ENCODE data around the gene SLC26A5.
"Not testable (repeated sequence)": the region's sequence is repeated elsewhere in the genome, so short reads cannot be mapped to it uniquely, and the experiment has no call there.

Gene SLC26A5

DNA sequence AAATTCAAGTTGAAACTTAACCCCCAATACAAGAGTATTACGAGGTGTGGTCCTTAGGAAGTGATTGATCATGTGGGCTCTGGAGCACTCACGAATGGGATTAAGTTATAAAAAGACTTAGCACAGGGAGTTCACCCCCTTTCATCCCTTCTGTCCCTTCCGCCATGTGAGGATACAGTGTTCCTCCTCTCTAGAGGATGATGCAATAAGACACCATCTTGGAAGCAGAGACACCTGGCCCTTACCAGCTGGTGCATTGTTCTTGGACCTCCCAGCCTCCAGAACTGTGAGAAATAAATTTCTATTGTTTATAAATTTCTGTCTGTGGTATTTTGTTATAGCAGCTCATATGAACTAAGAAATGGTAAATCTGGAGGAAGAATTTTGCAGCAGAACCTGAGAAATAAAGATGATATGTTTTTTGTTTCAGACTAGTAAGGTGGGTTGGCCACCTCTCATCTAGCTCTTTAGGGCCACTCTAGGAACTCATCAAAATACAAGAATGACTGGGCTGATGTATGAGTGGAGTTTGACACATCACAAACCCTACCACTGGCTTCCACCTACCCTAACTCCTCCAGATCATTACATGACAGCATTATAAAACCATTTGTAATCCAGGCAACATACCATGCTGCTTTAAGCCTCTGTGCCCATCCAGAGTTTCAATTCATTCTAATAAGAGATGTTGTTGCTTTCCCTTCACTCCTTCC, 22.4 kb downstream of the SLC26A5 start:
- Mint-ChIP-seq H3K9me3 (no peaks in the 10 kb centered on the region), H3K27me3 (peaks cover 13% of the 10 kb centered on the region)

DNA sequence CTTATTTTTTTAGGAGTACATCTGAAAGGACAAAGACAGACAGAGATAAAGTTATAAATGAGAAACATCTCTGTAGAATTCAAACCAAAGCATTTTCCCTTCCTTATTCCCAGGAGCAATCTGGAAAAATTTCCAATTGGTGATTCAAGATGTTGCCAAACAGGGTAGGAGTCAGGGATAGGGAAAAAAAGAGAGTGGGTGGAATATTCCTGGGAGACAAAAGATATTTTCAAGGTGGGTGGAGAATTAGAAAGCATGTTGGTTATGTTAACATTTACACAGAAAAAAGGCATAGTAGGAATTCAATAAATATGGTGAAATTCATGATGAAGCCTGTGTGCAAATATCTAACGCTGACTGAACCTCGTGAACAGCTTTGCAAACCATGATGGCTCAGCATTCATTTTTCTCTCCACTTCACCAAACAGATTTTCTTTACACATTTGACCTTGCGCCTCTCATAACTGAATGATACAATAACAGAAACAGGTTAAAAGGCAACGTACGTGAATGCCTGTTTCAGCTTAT, 25.1 kb downstream of the SLC26A5 start:
- Mint-ChIP-seq H3K27me3 (peaks cover 14% of the 10 kb centered on the region), H3K9me3 (no peaks in the 10 kb centered on the region), H3K36me3 (ENCODE audit: low read depth) (no peaks in the 10 kb centered on the region), H3K27ac (no peak overlapping the region), H3K4me1 (ENCODE audit: low read depth) (no peaks in the 10 kb centered on the region), H3K4me3 (no peak overlapping the region)

More for the DNA sequence above, 22.4 kb downstream of the SLC26A5 start:
- Mint-ChIP-seq H3K4me3 (no peak overlapping the region), H3K4me1 (ENCODE audit: low read depth) (no peaks in the 10 kb centered on the region), H3K27ac (no peak overlapping the region), H3K36me3 (ENCODE audit: low read depth) (no peaks in the 10 kb centered on the region)

DNA sequence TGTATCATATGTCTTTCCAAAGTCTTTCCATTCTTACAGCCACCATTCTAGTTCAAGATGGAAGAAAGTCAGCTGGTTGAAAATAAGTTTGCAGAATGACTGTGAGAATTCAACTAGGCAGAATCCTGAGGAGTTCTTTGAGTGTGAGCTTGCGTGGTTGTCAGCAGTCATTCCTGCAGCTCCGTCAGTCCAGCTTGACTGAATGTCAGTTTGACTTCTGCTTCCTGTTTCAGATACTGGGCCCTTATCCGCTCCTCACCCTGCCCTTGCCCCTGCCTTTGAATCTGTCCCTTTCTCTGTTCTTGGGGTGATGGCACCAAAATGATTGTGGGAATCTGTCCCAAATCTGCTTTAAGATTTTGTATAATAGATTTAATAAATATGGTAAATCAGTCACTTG, 27.8 kb downstream of the SLC26A5 start:
- H3K4me3 Mint-ChIP-seq, result no peak overlapping the region
- H3K36me3 Mint-ChIP-seq (ENCODE audit: low read depth), result no peaks in the 10 kb centered on the region
- H3K27me3 Mint-ChIP-seq, result peaks cover 14% of the 10 kb centered on the region
- H3K4me1 Mint-ChIP-seq (ENCODE audit: low read depth), result no peaks in the 10 kb centered on the region
- no peaks in the 10 kb centered on the region for H3K9me3 Mint-ChIP-seq
- H3K27ac Mint-ChIP-seq, result no peak overlapping the region

DNA sequence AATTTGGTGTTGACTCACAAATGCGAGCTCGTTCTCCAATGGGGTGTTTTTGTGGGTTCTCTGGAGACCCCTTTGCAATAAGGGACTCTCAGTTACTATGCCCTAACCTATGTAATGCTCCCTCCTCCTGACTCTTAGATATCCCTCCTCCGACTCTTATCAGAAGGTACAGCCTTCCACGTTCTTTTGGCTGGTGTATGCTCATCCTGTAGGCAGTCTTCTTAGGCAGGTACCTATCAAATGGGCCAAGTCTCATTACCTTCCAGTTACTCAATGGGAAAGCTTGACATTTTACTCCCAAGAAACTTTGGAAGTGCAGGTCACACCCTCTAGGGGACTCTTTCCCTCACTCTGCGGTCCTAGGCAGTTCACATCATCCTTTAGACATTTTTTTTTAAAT, 32.6 kb downstream of the SLC26A5 start:
- Mint-ChIP-seq H3K27me3 (peaks cover 10% of the 10 kb centered on the region), H3K4me1 (ENCODE audit: low read depth) (no peaks in the 10 kb centered on the region), H3K36me3 (ENCODE audit: low read depth) (no peaks in the 10 kb centered on the region), H3K9me3 (no peaks in the 10 kb centered on the region), H3K27ac (no peak overlapping the region), H3K4me3 (no peak overlapping the region)

DNA sequence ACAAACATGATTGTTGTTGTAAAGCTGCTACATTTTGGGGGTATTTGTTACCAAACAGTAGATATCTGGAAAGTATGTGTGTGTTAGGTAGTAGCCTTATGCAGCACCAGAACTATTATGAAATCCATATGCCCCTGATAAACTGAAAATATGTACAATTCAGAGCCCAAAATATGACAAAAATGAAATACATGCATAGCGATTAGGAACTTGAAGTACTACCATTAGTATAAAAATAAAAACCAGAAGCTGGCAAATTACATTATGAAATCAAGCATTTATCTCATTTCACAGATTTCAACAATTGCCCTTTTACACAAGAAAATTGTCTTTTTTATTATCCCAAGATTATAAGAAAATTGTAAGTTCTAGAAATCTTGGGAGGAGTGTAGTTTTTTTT, 33.9 kb downstream of the SLC26A5 start:
- peaks cover 6% of the 10 kb centered on the region for H3K27me3 Mint-ChIP-seq
- H3K9me3 Mint-ChIP-seq, result no peaks in the 10 kb centered on the region
- no peak overlapping the region for H3K4me3 Mint-ChIP-seq
- H3K4me1 Mint-ChIP-seq (ENCODE audit: low read depth), result no peaks in the 10 kb centered on the region
- no peaks in the 10 kb centered on the region for H3K36me3 Mint-ChIP-seq (ENCODE audit: low read depth)
- no peak overlapping the region for H3K27ac Mint-ChIP-seq

DNA sequence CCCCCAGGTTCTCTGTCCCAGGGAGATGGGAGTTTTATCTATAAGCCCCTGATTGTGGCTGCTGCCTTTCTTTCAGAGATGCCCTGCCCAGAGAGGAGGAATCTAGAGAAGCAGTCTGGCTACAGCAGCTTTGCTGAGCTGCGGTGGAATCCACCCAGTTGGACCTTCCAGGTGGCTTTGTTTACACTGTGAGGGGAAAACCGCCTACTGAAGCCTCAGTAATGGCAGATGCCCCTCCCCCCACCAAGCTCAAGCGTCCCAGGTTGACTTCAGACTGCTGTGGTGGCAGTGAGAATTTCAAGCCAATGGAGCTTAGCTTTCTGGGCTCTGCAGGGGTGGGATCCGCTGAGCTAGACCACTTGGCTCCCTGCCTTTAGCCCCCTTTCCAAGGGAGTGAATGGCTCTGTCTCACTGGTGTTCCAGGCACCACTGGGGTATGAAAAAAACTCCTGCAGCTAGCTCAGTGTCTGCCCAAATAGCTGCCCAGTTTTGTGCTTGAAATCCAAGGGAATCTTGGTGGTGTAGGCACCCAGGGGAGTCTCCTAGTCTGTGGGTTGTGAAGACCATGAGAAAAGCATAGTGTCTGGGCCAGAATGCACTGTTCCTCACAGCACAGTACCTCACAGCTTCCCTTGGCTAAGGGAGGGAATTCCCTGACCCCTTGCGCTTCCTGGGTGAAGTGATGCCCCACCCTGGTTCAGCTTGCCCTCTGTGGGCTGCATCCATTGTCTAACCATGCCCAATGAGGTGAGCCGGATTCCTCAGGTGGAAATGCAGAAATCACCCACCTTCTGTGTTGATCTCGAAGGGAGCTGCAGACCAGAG, 40.0 kb downstream of the SLC26A5 start:
- not testable (repeated sequence) for H3K4me3 Mint-ChIP-seq; H3K27ac Mint-ChIP-seq; H3K9me3 Mint-ChIP-seq; H3K36me3 Mint-ChIP-seq (ENCODE audit: low read depth); H3K4me1 Mint-ChIP-seq (ENCODE audit: low read depth); H3K27me3 Mint-ChIP-seq

DNA sequence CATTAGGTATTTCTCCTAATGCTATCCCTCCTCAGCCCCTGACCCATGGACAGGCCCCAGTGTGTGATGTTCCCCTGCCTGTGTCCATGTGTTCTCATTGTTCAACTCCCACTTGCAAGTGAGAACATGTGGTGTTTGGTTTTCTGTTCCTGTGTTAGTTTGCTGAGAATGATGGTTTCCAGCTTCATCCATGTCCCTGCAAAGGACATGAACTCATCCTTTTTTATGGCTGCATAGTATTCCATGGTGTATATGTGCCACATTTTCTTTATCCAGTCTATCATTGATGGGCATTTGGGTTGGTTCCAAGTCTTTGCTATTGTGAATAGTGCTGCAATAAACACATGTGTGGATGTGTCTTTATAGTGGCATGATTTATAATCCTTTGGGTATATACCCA, 46.3 kb downstream of the SLC26A5 start:
- H3K4me1 Mint-ChIP-seq (ENCODE audit: low read depth); H3K27ac Mint-ChIP-seq; H3K27me3 Mint-ChIP-seq; H3K4me3 Mint-ChIP-seq; H3K36me3 Mint-ChIP-seq (ENCODE audit: low read depth); H3K9me3 Mint-ChIP-seq: not testable (repeated sequence)

DNA sequence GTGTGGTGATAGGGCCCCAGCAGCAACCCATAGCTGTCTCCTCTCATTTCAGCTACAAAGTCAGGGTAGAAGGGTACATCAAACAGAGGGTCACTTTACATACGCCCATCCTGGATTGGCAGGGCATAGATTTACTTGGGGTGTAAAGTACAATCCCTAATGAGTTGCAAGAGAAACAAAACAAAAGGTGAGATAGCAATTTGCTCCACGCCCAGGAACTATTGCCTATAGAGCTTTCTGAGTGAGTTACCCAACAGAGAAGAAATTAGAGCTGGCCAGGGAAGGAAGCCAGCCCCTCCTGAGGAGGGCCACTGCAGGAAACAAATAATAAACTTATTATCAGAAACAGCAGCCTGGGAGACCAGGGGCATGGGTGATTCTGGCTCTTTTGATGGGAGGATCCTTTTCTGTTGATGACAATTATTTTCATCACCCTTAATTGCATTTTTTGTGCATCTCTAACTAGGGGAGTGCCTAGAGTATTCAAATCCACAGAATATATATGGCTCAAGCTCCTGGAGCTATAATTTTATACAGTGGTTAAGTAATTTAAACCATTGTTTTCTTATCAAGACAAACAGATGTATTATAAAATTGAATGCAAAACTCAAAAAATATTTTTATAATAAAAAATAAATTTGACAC, 47.4 kb downstream of the SLC26A5 start:
- Mint-ChIP-seq H3K9me3 (no peaks in the 10 kb centered on the region), H3K4me3 (no peak overlapping the region), H3K27ac (no peak overlapping the region), H3K4me1 (ENCODE audit: low read depth) (no peaks in the 10 kb centered on the region), H3K27me3 (peaks cover 7% of the 10 kb centered on the region), H3K36me3 (ENCODE audit: low read depth) (no peaks in the 10 kb centered on the region)

DNA sequence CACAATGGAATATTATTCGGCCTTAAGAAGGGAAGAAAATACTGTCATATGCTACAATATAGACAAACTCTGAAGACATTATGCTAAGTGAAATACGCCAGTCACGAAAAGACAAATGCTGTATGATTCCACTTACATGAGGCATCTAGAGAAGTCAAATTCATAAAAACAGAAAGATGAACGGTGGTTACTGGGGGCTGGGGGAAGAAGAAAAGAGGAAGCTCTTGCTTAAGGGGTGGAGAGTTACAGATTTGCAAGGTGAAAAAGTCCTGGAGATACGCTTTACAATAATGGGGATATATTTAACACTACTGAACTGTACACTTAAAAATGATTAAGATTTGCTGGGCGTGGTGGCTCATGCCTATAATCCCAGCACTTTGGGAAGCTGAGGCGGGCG, 49.5 kb downstream of the SLC26A5 start:
- H3K27ac Mint-ChIP-seq, result no peak overlapping the region
- H3K9me3 Mint-ChIP-seq, result no peaks in the 10 kb centered on the region
- no peak overlapping the region for H3K4me3 Mint-ChIP-seq
- H3K27me3 Mint-ChIP-seq, result peaks cover 7% of the 10 kb centered on the region
- H3K36me3 Mint-ChIP-seq (ENCODE audit: low read depth), result no peaks in the 10 kb centered on the region
- H3K4me1 Mint-ChIP-seq (ENCODE audit: low read depth), result no peaks in the 10 kb centered on the region

DNA sequence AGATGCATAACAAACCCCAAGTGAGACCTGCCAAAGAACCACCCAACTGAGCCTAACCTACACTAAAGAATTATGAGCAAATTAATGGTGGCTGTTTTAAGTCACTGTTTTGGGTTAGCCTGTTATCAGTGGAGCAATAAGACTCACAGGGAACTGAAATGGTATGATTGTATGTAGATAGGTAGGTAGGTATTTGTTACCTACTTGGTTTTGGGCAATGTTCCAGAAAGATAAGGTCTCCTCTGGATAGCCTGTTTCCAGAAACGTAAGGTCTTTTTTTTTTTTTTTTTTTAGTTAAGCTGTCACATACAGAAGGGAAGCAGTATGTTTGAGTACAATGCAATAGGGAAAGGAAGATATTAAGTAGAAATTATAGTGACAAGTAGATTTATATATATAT, 50.9 kb downstream of the SLC26A5 start:
- Mint-ChIP-seq H3K9me3 (no peaks in the 10 kb centered on the region), H3K4me3 (no peak overlapping the region), H3K27ac (no peak overlapping the region), H3K27me3 (peaks cover 12% of the 10 kb centered on the region), H3K4me1 (ENCODE audit: low read depth) (no peaks in the 10 kb centered on the region), H3K36me3 (ENCODE audit: low read depth) (no peaks in the 10 kb centered on the region)

DNA sequence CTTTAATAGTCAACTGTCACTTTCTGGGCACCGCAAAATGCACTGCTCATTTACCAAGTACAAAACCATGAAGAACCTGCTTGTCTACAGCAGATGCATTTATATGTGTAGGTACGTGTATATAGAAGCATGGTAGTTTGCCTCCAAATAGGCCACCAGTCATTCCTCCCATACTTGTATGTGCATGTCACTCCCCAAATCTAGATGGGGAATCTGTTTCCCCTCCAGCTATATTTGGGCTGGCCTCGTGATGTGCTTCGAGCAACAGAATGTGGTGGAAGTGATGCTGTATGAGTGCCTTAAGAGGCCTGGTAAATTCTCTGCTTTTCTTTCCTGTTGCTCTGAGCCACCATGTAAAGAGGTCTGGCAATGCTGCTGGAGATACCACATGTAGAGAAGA, 51.4 kb downstream of the SLC26A5 start:
- no peaks in the 10 kb centered on the region for H3K4me1 Mint-ChIP-seq (ENCODE audit: low read depth)
- H3K27me3 Mint-ChIP-seq, result peaks cover 16% of the 10 kb centered on the region
- H3K36me3 Mint-ChIP-seq (ENCODE audit: low read depth), result no peaks in the 10 kb centered on the region
- no peaks in the 10 kb centered on the region for H3K9me3 Mint-ChIP-seq
- H3K4me3 Mint-ChIP-seq, result no peak overlapping the region
- H3K27ac Mint-ChIP-seq, result no peak overlapping the region

DNA sequence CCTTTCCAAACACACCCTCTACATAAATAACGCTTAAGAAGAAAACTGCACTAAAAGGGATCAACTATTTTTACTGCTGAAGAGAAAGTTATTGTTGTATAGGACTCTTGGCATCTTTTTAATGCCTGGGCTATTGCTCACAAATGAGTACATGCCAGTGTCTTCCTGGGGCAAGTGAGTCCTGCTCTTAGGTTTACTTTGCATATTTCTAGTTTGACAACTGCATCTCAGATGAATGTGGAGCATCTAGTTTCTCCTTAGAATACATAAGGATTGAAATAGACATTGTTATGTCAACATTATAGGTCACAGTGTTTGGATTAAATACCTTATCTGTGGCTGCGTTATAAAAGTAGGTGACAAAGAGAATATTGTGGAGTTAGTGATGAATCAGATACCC, 54.0 kb downstream of the SLC26A5 start:
- Mint-ChIP-seq H3K27ac (no peak overlapping the region), H3K36me3 (ENCODE audit: low read depth) (no peaks in the 10 kb centered on the region), H3K27me3 (peaks cover 16% of the 10 kb centered on the region), H3K4me1 (ENCODE audit: low read depth) (no peaks in the 10 kb centered on the region), H3K4me3 (no peak overlapping the region), H3K9me3 (no peaks in the 10 kb centered on the region)

DNA sequence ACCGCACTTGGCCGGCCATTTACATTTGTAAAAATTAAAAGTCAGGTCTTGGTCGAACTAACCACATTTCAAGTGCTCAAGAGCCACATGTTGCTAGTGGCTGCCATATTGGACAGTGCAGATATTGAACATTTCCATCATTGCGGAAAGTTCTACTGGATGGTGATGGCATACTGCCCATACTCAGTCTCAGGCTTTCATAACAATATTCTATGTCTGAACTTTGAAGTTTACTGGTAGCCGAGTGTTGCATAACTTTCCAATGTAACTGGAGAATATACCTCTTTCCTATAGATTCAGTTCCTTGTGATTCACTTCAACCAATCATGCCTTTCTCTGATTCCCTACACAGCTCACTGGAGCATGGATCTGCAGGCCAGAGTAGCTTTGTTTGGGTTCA, 54.9 kb downstream of the SLC26A5 start:
- Mint-ChIP-seq H3K27me3 (peaks cover 11% of the 10 kb centered on the region), H3K27ac (no peak overlapping the region), H3K36me3 (ENCODE audit: low read depth) (no peaks in the 10 kb centered on the region)

DNA sequence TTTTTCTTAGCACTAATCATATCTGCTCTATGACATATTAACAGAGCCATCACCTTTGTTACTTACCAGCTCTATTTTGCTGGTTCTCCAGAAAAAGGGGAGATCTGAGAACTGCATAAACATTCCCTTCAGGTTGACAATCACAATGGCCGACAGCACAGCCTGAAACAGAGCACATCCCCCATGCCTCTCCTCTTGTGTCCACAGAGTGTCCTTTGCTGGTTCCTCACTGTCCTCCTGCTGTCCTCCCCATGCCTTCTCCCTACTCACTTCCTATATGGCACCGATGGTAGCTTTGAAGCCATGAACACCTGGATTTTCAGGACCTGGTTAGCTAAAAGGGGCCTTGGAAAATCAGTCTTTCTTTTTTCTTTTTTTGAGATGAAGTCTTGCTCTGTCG, 56.7 kb downstream of the SLC26A5 start:
- H3K27ac Mint-ChIP-seq, result no peak overlapping the region
- no peak overlapping the region for H3K4me3 Mint-ChIP-seq
- no peaks in the 10 kb centered on the region for H3K4me1 Mint-ChIP-seq (ENCODE audit: low read depth)
- H3K36me3 Mint-ChIP-seq (ENCODE audit: low read depth), result no peaks in the 10 kb centered on the region
- H3K9me3 Mint-ChIP-seq, result no peaks in the 10 kb centered on the region
- H3K27me3 Mint-ChIP-seq, result peaks cover 9% of the 10 kb centered on the region

More for the DNA sequence above, 54.9 kb downstream of the SLC26A5 start:
- Mint-ChIP-seq H3K9me3 (no peaks in the 10 kb centered on the region), H3K4me1 (ENCODE audit: low read depth) (no peaks in the 10 kb centered on the region), H3K4me3 (no peak overlapping the region)

DNA sequence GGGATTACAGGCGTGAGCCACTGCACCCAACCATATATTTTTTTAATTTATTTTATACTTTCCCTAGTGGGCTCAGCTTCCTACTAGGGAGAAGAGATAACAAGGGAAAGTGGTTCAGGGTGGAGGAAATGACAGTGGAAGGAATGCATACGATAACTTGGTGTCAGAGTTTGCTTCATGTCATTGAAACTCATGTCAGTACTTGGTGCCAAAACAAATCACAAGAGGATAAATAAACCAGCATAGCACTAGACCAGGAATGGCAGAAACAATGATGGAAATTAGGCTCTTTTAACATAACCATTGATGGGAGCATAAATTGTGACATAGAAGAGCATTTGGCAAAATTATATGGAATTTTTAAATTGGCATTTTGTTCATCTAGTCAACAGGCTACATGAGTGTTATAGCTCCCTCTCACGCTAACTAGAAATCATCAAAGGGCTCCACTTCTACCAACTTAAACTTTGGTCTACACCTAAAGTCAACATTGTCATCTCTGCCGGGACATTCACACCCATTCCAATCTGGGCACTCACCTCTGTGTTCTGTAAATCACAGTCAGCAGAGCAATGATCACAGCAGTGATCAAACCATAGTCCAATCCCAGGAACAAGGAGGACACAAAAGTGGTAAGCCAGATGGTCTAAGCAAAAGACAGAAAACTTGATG, 57.4 kb downstream of the SLC26A5 start:
- Mint-ChIP-seq H3K4me1 (ENCODE audit: low read depth) (no peaks in the 10 kb centered on the region), H3K36me3 (ENCODE audit: low read depth) (no peaks in the 10 kb centered on the region), H3K27ac (no peak overlapping the region), H3K27me3 (peaks cover 9% of the 10 kb centered on the region), H3K9me3 (no peaks in the 10 kb centered on the region), H3K4me3 (no peak overlapping the region)
